ENCODE measurements around the gene KIAA1217.

KIAA1217 gene

DNA sequence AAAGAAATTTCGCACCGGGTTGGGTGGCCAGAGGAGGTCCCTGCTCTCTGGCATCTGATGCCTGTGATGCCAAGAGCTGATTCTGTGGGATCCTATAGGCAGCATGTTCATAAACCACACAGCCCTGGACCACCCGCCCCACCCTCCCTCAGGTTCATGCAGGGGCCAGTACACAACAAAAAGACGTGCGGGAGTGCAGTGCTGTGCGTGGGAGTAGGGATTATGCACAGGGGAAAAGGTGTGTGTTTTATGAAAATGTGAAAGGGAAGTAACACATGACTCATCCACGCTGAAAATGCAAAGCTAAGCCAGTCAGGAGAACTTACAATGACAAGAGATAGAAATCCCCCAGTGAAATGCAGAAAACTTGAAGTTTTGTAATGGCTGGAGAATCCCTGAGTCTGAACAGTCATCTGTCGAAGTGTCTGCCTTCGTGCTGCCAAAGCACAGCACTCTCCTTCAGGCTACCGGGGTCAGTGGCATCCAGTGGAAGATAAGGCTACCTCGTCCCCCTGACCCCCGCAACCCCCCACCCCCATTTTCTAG is 1.1 kb downstream of the KIAA1217 start:
- DNase-seq, result no peak

GRCh38 chr10:24210501-24210900 is 1.6 kb downstream of the KIAA1217 start:
- no peak for DNase-seq

DNA sequence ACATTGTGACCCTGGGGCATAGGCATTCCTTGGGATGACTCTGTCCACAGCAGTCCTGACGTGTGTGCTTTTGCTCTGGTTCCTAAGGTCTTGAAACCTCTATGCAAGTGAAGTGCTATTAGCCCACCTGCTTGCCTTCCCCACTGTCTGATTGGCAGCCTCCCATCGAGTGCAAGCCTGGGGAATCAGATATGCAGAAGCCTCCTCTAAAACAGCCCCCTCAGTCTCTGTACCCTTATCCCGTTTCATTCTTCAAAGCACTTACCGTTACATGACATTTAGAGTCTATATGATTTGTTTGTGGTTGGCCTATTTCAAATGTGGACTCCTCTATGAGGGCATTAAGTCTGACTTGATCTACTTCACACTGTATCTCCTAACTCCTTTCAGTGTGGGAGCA is 4.3 kb downstream of the KIAA1217 start:
- no peak for DNase-seq

DNA sequence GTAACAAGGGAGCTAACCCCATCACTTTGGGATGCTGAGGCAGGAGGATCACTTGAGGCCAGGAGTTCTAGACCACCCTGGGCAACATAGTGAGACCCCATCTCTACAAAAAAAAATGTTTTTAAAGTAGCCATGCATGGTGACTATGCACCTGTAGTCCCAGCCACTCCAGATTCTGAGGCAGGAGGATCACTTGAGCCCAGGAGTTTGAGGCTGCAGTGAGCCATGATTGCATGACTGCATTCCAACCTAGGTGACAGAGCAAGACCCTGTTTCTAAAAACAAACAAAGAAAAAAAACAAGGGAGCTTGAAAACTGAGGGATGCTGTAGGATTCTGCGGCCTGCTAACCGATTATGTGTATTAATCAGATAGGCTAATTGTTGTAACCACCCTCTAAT is 4.9 kb downstream of the KIAA1217 start:
- DNase-seq, result no peak

DNA sequence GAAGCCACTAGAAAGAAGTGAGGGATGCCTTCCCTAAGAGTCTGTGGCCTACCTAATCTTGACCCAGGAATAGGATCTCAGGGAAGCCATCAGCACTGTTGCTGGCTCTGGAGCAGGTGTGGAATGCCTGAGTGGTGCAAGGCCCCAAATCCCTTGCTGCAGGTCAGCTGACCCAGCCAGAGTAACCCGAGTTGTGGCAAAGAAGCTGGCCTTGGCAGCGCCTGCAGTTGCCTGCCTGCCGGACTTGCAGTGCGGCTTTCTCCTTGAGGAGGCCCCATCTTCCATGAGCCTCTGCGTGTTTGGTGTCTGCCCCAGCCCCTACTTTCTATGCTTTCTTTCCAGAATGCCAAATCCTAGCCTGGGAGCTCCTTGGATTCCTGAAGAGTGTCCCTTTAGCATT is 5.8 kb downstream of the KIAA1217 start:
- no peak for DNase-seq

DNA sequence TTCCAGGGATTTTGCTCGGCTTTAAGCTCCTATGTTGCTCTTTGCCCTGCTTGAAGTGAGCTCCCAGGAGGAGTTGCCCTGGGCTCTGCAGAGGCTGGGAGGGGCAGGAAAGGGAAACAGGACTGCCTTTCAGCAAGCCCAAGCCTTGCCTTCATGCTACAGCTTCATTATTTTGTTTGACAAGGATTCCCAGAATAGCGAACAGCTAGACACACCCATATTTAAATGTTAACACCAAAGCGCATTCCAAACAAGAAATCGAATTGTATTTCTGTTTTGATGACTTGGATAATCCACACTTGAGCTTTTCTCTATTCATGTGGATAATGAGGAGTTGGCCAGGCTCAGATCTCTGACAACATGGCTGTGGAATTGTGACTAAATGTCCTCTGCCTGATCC is 6.3 kb downstream of the KIAA1217 start:
- DNase-seq, result no peak

- DNase-seq, result no peak
Measured at GRCh38 chr10:24215603-24216002, 6.7 kb downstream of the KIAA1217 start.

- no peak for DNase-seq
Measured at GRCh38 chr10:24219963-24220362, 11.0 kb downstream of the KIAA1217 start.

GRCh38 chr10:24223341-24223740 is 14.4 kb downstream of the KIAA1217 start:
- no peak for DNase-seq

GRCh38 chr10:24223953-24224352 is 15.0 kb downstream of the KIAA1217 start:
- DNase-seq, result no peak

DNA sequence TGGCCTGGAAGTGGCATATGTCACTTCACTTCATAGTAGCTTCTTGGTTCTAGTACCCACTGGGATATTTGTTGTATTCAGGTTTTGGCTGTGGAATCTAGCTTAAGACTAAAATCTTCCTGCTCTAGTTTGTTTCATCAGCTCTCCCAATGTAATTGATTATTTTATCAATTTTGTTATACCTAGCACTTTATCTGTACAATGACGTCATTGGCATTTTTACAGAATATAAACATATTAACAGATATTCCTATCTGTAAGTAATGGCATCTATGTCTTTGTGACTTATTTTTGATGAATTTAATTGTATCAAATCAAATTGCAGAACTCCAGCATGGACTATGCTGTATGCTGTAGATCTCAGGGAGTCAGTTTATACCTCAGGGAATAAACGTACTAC is 19.7 kb downstream of the KIAA1217 start:
- DNase-seq, result no peak

GRCh38 chr10:24229909-24230308 is 21.0 kb downstream of the KIAA1217 start:
- no peak for DNase-seq

DNA sequence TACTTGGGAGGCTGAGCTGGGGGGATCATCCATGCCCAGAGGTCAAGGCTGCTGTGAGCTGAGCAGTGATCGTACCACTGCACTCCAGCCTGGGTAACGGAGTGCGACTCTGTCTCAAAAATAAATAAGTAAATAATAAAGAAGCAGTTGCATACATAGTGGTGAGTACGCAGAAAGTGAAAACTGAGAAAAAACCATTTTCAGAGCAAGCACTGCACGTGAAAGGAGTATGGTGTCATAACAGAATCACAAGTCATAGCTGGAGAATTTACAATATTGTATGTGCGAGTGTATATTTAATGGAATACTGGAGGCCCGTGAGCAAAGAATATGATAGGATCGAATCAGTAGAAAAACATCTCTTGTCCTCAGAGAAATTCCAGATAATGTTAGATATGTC is 22.3 kb downstream of the KIAA1217 start:
- no peak for DNase-seq

DNA sequence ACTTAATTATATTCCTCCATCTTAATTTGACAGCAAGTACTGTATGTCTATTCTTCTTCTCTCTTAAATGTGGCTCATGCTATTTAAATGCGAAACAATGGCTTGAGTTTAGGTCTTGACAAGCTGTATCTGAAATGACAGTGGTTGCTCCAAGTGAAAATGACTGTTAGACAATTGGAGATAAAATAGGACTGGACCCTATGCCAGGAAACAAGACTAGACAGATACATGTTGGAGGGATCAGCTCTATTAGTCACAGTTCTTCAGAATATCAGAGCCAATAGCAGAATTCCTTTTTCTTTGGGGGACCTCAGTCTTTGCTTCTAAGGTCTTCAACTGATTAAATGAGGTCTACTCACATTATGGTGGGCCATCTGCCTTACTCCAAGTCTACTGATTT is 25.8 kb downstream of the KIAA1217 start:
- DNase-seq, result no peak

DNA sequence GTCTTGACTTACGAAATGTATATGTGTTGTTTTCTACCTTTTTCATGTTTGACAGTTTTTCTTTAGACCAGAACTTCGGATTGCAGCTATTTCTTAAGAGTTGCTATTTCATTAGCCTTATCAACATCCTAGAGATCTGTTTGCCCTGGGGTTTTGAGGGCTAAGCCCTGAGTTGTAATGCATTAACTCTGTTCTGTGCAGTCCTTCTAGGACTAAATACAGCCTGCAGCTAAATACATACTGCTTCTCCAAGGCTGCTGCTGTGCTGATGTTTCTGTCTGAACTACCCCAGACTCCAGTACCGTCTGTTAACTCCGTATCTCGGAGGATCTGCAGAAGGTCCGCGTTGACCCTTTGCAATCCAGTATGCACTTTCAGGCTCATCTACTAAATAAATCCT is 26.5 kb downstream of the KIAA1217 start:
- no peak for DNase-seq

GRCh38 chr10:24237801-24238395 is 29.0 kb downstream of the KIAA1217 start:
- no peak for DNase-seq

GRCh38 chr10:24238519-24239247 is 29.7 kb downstream of the KIAA1217 start:
- DNase-seq, result no peak

GRCh38 chr10:24239289-24240040 is 30.5 kb downstream of the KIAA1217 start:
- no peak for DNase-seq

- no peak for DNase-seq
Measured at GRCh38 chr10:24240041-24240751, 31.3 kb downstream of the KIAA1217 start.

DNA sequence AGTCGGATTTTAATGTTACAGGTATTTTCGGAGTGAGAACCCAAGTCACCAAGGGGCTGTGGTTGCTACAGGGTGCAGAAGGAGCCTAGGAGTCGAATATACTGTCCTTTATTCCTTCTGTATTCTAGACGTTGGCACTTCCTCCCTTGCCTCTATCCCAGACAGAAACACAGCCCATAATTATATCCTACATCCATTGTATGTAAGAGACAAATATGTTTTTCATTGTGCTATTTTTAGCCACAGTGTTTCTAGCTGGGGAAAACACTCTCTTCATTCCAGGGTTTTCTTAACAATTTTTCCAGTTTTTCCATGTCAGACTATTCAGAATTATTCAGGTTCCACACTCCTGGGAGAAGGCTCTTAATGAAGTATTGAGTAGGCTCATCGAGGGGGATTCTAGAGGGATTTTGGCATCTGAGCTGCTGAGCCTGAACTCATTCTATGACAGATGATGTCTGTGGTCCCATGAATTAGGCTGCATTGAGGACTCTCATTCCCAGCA is 32.6 kb downstream of the KIAA1217 start:
- DNase-seq, result no peak

DNA sequence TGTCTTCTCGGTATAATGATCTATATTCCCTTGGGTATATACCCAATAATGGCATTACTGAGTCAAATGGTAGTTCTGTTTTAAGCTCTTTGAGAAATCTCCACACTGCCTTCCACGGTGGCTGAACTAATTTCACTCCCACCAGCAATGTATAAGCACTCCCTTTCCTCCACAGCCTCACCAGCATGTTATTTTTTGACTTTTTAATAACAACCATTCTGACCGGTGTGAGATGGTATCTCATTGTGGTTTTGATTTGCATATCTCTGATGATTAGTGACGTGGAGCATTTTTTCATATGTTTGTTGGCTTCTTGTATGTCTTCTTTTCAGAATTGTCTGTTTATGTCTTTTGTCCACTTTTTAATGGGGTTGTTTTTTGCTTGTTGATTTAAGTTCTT is 33.6 kb downstream of the KIAA1217 start:
- no peak for DNase-seq

GRCh38 chr10:24246365-24246764 is 37.4 kb downstream of the KIAA1217 start:
- no peak for DNase-seq

GRCh38 chr10:24247841-24248240 is 38.9 kb downstream of the KIAA1217 start:
- DNase-seq, result no peak

All from NCI-H1436 treated with DMSO at 0.1 percent for 48 hours (cell line).